ENCODE results near the gene RAB8B.
"Not testable (repeated sequence)": the region's sequence is repeated elsewhere in the genome, so short reads cannot be mapped to it uniquely, and the experiment has no call there.

RAB8B gene

GRCh38 chr15:63210151-63211091, 21.0 kb downstream of the RAB8B start:
- DNase-seq: no peak

GRCh38 chr15:63211092-63211490, 21.7 kb downstream of the RAB8B start:
- DNase-seq: no peak

DNA sequence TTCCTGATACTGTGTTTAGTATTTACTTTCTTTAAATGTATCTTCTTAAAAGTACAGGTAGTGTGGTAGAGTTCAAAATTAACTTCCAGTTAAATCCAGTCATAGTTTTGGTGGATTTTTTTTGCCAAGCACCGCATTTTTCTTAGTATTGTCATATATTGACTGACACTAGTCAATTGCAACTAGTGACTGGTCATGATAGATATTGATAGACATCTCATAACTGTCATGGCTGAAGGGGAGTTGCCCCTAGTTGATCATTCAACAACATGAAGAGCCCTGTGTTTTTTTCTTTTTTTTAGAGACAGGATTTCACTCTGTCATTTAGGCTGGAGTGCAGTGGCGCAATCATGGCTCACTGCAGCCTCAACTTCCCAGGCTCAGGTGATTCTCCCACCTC, 22.1 kb downstream of the RAB8B start:
- no peak for DNase-seq

- DNase-seq: no peak
Observed at GRCh38 chr15:63212050-63213004, 22.9 kb downstream of the RAB8B start.

GRCh38 chr15:63218100-63218808, 28.8 kb downstream of the RAB8B start:
- no peak for DNase-seq

DNA sequence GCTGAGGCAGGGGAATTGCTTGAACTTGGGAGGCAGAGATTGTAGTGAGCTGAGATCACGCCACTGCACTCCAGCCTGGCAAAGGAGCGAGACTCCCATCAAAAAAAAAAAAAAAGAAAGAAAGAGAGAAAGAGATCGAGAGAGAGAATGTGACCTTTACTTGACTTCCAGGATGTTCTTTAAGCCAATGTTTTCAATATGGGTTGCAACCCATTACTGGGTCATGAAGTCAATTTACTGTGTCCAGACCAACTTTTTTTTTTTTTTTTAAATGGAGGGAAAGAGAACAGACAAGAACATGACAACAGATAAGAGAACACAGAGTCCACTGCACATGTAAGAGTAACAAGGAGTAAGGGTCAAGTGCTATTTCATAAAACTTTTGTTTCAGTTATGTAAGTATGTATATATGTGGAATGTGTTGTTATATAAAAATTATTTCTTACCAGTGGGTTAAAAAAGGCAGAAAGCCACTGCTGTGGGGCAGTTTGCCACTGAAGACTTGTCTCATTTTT, 29.8 kb downstream of the RAB8B start:
- no peak for DNase-seq

- DNase-seq: no peak
Observed at GRCh38 chr15:63221346-63221745, 31.9 kb downstream of the RAB8B start.

GRCh38 chr15:63223463-63223862, 34.1 kb downstream of the RAB8B start:
- DNase-seq: no peak

DNA sequence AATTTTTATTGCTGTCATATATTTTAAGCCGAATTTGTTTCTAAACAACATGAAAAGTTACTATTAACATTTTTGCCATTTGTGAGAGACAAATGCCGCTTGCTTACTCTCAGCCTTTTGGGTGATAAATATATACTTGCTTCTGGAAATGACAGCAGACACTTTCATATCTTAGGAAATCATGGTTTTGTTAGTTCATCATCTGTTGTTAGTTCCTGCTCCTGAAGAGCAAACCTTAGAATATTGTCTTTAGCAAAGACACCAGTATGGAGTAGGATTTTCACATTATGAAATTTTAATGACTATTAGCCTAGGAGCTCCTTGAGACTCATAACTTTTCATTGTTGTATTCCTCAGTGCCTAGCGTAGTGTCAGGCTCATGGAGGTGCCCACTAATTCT, 36.0 kb downstream of the RAB8B start:
- no peak for DNase-seq

DNA sequence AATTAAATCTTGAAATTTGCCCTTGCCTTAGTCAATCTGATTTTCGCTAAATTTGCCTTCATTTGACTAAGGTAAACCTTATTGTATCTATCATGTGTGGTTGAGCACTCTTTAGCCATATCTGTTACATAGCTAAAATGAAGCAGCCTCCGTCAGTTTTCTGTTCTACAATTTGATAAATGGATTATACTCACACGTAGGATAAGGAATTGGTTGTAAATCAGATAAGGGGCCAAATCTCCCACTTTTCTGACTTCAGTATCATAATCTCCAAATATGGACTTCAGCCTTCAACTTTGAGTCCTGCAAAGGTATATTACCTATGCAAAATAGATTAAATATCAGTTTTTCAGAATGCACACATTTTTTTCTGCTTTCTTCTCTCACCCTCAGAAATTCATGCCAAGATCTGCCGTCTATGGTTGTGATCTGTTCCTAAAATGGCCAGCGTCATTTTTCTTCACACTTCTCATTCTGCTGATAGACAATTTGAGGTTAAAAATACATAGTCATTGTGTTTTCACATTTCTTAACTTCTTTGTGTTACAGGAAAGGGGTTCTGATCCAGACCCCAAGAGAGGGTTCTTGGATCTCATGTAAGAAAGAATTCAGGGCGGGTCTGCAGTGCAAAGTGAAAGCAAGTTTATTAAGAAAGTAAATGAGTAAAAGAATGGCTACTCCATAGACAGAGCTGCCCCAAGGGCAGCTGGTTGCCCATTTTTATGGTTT, 36.9 kb downstream of the RAB8B start:
- no peak for DNase-seq

GRCh38 chr15:63226966-63227401, 37.6 kb downstream of the RAB8B start:
- DNase-seq: no peak

- DNase-seq: no peak
Observed at GRCh38 chr15:63227689-63228088, 38.3 kb downstream of the RAB8B start.

- no peak for DNase-seq
Observed at GRCh38 chr15:63231206-63231605, 41.8 kb downstream of the RAB8B start.

- DNase-seq: no peak
Observed at GRCh38 chr15:63231706-63232105, 42.3 kb downstream of the RAB8B start.

DNA sequence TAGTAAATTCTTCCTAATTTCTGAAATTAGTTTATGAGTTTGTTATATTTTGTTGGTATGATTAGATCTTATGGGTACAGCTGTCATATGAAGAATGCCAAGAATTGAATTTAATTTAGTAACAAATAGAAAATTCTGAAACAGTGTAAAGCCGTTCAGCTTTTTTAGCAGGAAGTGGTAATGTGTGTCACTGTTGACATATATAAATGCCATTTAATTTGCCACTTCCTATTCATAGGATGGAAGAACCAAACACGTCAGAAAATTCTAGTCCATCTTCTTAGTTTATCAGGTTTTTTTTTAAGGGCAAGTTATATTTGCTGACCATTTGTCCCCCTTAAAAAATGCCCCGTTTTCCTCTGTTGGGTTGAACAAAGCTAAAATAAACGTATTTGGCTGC, 43.0 kb downstream of the RAB8B start:
- no peak for DNase-seq

DNA sequence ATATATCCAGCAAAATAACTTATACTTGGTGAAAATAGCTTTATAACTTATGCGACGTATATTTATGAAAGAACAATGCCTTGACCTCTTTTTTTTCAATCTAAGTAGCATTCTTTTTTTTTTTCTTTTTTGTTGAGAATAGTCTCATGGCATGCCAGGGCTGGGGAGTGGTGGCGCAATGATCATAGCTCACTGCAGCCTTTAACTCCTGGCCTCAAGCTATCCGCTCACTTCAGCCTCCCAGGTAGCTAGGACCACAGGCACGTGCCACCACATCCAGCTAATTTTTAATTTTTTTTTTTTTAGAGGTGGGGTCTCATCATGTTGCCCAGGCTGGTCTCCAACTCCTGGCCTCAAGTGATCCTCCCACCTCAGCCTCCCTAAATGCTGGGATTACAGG, 43.5 kb downstream of the RAB8B start:
- no peak for DNase-seq

- no peak for DNase-seq
Observed at GRCh38 chr15:63233667-63234423, 44.4 kb downstream of the RAB8B start.

DNA sequence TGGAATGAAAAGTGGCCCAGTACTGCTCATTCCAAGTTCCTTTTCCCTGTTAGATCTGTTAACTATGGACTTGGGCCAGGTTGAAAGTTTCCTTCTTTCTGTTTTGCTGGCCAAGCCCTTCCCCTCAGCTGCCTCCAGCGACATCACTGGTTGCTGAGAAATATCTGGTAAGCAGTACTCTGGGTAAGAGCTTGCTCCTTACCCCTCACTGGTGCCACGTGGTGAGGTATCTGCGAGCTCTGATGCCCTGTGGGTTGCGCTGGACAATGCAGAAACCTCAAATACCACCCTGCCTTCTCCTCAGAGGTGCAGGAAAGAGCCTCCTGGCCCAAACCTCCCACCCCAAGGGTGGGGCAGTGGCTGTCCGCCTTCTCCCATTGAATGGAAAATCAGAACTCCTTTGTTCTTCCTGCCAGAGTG, 45.1 kb downstream of the RAB8B start:
- DNase-seq: no peak

GRCh38 chr15:63236272-63236671, 46.9 kb downstream of the RAB8B start:
- DNase-seq: no peak

DNA sequence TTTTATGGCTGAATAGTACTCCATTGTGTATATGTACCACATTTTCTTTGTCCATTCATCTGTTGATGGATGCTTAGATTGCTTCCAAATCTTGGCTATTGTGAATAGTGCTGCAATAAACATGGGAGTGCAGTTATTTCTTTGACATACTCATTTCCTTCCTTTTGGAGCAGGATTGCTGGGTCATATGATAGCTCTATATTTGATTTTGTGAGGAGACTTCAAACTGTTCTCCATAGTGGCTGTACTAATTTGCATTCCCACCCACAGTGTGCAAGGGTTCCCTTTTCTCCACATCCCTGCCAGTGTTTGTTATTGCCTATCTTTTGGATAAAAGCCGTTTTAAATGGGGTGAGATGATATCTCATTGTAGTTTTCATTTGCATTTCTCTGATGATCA, 47.7 kb downstream of the RAB8B start:
- not testable (repeated sequence) for DNase-seq

DNA sequence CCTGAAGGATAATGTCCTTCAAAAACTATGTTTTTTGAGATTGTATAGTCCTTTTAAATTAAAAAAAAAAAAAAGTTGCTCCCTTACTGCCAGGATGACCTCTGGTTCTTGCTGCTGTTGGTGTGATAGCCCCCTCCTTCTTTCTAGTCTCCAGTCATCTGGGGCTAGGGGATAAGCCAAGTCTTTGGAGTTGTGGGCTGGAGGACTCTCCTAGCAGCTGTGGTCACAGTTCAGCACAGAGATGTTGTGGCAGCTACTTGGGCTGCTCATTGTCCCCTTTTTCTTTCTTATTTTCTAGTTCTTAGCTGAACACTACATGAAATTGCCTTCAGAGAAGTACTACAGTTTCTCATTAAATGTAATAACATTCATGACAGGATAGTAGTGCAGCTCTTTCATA, 48.8 kb downstream of the RAB8B start:
- no peak for DNase-seq
